HepG2 (cell line): Measurements from ENCODE around the gene MBD3. TPM values are rescaled to one million over a fixed set of nuclear protein-coding genes. Genes with fewer than 3 reads are reported as not detected.

Experiments used
- DMAP1 ChIP-seq: IDR thresholded peaks from 2 replicates; pipeline ENCODE4 v1.6.1; 2016
- EEA1 ChIP-seq: sonication (generic); formaldehyde crosslinking; IDR thresholded peaks from 2 replicates; pipeline ENCODE4 v1.5.1; 2020; ENCODE audit warnings: mild to moderate bottlenecking, missing genetic modification reagents, borderline replicate concordance
- GTF3A ChIP-seq: sonication (generic); formaldehyde crosslinking; conservative IDR thresholded peaks from 2 replicates; pipeline ENCODE4 v1.4.0; 2020; ENCODE audit warnings: mild to moderate bottlenecking, missing genetic modification reagents
- IRX3 ChIP-seq: sonication (generic); formaldehyde crosslinking; IDR thresholded peaks from 2 replicates; pipeline ENCODE4 v1.8.1; 2023; ENCODE audit warnings: mild to moderate bottlenecking, low read depth, missing genetic modification reagents, borderline replicate concordance
- KLF11 ChIP-seq: IDR thresholded peaks from 2 replicates; pipeline ENCODE4 v1.6.1; 2016; ENCODE audit warnings: missing compliant biosample characterization
- LRRFIP1 ChIP-seq: sonication (generic); formaldehyde crosslinking; conservative IDR thresholded peaks from 2 replicates; pipeline ENCODE4 v1.4.0; 2020; ENCODE audit warnings: missing genetic modification reagents
- STAG1 ChIP-seq: sonication (generic); formaldehyde crosslinking; IDR thresholded peaks from 2 replicates; pipeline ENCODE4 v1.4.0; 2020; ENCODE audit warnings: missing genetic modification reagents
- TCF7 ChIP-seq: sonication (generic); IDR thresholded peaks from 2 replicates; pipeline ENCODE4 v1.6.1; 2016; ENCODE audit warnings: antibody characterized with exemption, low read depth
- TRIM24 ChIP-seq: sonication (generic); formaldehyde crosslinking; IDR thresholded peaks from 2 replicates; pipeline ENCODE4 v1.8.0; 2022; ENCODE audit warnings: mild to moderate bottlenecking, missing genetic modification reagents
- ZNF121 ChIP-seq: sonication (generic); formaldehyde crosslinking; IDR thresholded peaks from 2 replicates; pipeline ENCODE4 v1.5.0; 2020; ENCODE audit warnings: mild to moderate bottlenecking, missing genetic modification reagents
- ZNF224 ChIP-seq: sonication (generic); formaldehyde crosslinking; IDR thresholded peaks from 2 replicates; pipeline ENCODE4 v1.5.0; 2020; ENCODE audit warnings: mild to moderate bottlenecking, missing genetic modification reagents
- ZNF552 ChIP-seq: sonication (generic); formaldehyde crosslinking; IDR thresholded peaks from 2 replicates; pipeline ENCODE4 v1.9.0; 2022; ENCODE audit warnings: missing genetic modification reagents, mild to moderate bottlenecking, borderline replicate concordance
- ZNF629 ChIP-seq: sonication (generic); formaldehyde crosslinking; conservative IDR thresholded peaks from 2 replicates; pipeline ENCODE4 v1.5.0; 2020; ENCODE audit warnings: missing genetic modification reagents
- ZNF660 ChIP-seq: sonication (generic); formaldehyde crosslinking; IDR thresholded peaks from 2 replicates; pipeline ENCODE4 v1.5.1; 2020; ENCODE audit warnings: mild to moderate bottlenecking, low read depth, missing genetic modification reagents, borderline replicate concordance
- ZNF678 ChIP-seq: sonication (generic); formaldehyde crosslinking; IDR thresholded peaks from 2 replicates; pipeline ENCODE4 v1.4.0; 2020; ENCODE audit warnings: mild to moderate bottlenecking, missing genetic modification reagents
- ZNF776 ChIP-seq: sonication (generic); formaldehyde crosslinking; IDR thresholded peaks from 2 replicates; pipeline ENCODE4 v1.4.0; 2020; ENCODE audit warnings: mild to moderate bottlenecking, missing genetic modification reagents
- polyA plus RNA-seq, 8 experiments: library from polyadenylated mRNA; depleted of rRNA in 3 of 8; stranded (reverse) in 7 of 8; unstranded in 1 of 8; fragments of >200 nt; fragmentation: Illumina TruSeq in 4 of 8; extraction: Trizol in 4 of 8; gene quantifications; 2 replicates each; pipeline versions ENCODE4 v1.2.1 to v1.2.3, GENCODE V29; 2011 to 2016; ENCODE audit warnings: low read depth in 4 of 8, missing spikeins in 1 of 8, mixed read lengths in 1 of 8; ENCODE audit not compliant: insufficient read depth in 1 of 8
- total RNA-seq, 5 experiments: library from RNA; depleted of rRNA; stranded (reverse); fragments of >200 nt; fragmentation: Illumina TruSeq; extraction: Trizol; gene quantifications; 2 replicates each; pipeline ENCODE4 v1.2.3, GENCODE V29; 2016; ENCODE audit warnings: low read depth in 1 of 5
- TF ChIP-seq, protein P1 (sequence below): fragments of 450-650 bp; IDR thresholded peaks from 2 replicates; pipeline ENCODE4 v1.6.1; 2017; ENCODE audit warnings: mild to moderate bottlenecking
- TF ChIP-seq, protein P2 (sequence below): sonication (generic); formaldehyde crosslinking; IDR thresholded peaks from 2 replicates; pipeline ENCODE4 v1.4.0; 2020; ENCODE audit warnings: mild to moderate bottlenecking, missing genetic modification reagents
- TF ChIP-seq, protein P3 (sequence below): sonication (generic); formaldehyde crosslinking; IDR thresholded peaks from 2 replicates; pipeline ENCODE4 v1.5.1; 2020; ENCODE audit warnings: mild to moderate bottlenecking, missing genetic modification reagents
- TF ChIP-seq, protein P4 (sequence below): sonication (generic); formaldehyde crosslinking; IDR thresholded peaks from 2 replicates; pipeline ENCODE4 v1.4.0; 2020; ENCODE audit warnings: mild to moderate bottlenecking, missing genetic modification reagents

Gene MBD3
- total and polyA plus RNA-seq, 2 of the 13 experiments (the other 11 are each of a cell fraction or from before 2014, with no cell fraction given), result 21.2 to 76.9 TPM

DNA sequence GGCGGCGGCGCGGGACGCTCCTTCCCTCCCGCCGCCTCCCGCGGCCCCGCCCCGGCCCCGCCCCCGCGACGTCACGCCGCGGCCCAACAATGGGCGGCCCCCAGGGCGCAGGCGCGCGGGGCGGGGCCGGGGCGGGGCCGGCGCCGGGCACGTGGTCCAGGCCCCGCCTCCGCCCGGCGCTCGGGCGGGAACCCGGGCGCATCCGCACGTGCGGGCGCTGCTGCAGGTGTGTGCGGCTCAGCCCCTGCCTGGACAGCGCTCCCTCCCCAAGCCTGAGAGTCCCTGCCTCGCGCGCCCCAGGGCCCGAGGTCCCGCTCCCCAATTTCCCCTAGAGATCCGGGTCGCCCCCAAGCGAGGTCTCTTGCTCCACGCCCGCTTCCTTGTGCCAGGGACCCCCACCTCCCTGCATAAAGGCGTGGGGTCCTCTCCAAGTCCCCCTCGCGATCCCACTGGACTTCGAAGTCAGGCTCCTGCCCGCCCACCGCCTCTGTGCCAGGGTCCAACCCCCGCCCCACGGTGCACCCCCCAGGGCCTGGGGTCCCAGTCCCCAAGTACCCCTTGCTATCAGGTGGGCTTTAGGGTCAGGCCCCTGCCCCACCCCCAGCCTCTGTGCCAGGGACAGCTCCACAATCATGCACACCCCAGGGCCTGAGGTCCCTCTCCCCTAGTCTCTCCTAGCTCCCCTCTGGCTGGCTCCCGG lies 24.2 kb downstream of the MBD3 start, which contains the start of gene MEX3D (continued):
- TF ChIP-seq, protein P1, sequence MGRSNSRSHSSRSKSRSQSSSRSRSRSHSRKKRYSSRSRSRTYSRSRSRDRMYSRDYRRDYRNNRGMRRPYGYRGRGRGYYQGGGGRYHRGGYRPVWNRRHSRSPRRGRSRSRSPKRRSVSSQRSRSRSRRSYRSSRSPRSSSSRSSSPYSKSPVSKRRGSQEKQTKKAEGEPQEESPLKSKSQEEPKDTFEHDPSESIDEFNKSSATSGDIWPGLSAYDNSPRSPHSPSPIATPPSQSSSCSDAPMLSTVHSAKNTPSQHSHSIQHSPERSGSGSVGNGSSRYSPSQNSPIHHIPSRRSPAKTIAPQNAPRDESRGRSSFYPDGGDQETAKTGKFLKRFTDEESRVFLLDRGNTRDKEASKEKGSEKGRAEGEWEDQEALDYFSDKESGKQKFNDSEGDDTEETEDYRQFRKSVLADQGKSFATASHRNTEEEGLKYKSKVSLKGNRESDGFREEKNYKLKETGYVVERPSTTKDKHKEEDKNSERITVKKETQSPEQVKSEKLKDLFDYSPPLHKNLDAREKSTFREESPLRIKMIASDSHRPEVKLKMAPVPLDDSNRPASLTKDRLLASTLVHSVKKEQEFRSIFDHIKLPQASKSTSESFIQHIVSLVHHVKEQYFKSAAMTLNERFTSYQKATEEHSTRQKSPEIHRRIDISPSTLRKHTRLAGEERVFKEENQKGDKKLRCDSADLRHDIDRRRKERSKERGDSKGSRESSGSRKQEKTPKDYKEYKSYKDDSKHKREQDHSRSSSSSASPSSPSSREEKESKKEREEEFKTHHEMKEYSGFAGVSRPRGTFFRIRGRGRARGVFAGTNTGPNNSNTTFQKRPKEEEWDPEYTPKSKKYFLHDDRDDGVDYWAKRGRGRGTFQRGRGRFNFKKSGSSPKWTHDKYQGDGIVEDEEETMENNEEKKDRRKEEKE, result no peak
- TF ChIP-seq ZNF629 (CRISPR knock-in tag), result no peak
- TF ChIP-seq STAG1 (CRISPR knock-in tag), result no peak
- TF ChIP-seq, protein P2, sequence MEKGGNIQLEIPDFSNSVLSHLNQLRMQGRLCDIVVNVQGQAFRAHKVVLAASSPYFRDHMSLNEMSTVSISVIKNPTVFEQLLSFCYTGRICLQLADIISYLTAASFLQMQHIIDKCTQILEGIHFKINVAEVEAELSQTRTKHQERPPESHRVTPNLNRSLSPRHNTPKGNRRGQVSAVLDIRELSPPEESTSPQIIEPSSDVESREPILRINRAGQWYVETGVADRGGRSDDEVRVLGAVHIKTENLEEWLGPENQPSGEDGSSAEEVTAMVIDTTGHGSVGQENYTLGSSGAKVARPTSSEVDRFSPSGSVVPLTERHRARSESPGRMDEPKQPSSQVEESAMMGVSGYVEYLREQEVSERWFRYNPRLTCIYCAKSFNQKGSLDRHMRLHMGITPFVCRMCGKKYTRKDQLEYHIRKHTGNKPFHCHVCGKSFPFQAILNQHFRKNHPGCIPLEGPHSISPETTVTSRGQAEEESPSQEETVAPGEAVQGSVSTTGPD, result no peak
- no peak for TF ChIP-seq LRRFIP1 (CRISPR knock-in tag)
- TF ChIP-seq, protein P3, sequence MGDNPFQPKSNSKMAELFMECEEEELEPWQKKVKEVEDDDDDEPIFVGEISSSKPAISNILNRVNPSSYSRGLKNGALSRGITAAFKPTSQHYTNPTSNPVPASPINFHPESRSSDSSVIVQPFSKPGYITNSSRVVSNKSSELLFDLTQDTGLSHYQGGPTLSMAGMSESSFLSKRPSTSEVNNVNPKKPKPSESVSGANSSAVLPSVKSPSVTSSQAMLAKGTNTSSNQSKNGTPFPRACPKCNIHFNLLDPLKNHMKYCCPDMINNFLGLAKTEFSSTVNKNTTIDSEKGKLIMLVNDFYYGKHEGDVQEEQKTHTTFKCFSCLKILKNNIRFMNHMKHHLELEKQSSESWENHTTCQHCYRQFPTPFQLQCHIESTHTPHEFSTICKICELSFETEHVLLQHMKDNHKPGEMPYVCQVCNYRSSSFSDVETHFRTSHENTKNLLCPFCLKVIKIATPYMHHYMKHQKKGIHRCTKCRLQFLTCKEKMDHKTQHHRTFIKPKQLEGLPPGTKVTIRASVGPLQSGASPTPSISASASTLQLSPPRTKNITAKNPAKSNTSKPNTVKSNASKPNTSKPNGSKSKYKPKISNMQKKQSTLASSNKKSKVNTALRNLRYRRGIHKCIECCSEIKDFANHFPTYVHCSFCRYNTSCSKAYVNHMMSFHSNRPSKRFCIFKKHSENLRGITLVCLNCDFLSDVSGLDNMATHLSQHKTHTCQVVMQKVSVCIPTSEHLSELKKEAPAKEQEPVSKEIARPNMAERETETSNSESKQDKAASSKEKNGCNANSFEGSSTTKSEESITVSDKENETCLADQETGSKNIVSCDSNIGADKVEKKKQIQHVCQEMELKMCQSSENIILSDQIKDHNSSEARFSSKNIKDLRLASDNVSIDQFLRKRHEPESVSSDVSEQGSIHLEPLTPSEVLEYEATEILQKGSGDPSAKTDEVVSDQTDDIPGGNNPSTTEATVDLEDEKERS (CRISPR knock-in tag), result no peak
- TF ChIP-seq TRIM24, result no peak
- no peak for TF ChIP-seq TCF7
- TF ChIP-seq KLF11 (CRISPR knock-in tag), result no peak
- TF ChIP-seq ZNF678 (CRISPR knock-in tag), result peak; percentile 89; the same call in 1 of the 2 replicates
- TF ChIP-seq ZNF776 (CRISPR knock-in tag), result peak; percentile 87; the same call in 1 of the 2 replicates
- 0 out of 2 replicates have a peak, but pooled peaks have one; percentile 39 for TF ChIP-seq ZNF224 (CRISPR knock-in tag)
- no peak for TF ChIP-seq DMAP1 (CRISPR knock-in tag)
- TF ChIP-seq ZNF552 (CRISPR knock-in tag), result 0 out of 2 replicates have a peak, but pooled peaks have one; percentile 66
- no peak for TF ChIP-seq ZNF121 (CRISPR knock-in tag)
- no peak for TF ChIP-seq ZNF660 (CRISPR knock-in tag)
- peak; percentile 65; the same call in 1 of the 2 replicates for TF ChIP-seq IRX3 (CRISPR knock-in tag)
- peak; percentile 94 for TF ChIP-seq EEA1 (CRISPR knock-in tag)
- no peak for TF ChIP-seq GTF3A (CRISPR knock-in tag)
- TF ChIP-seq, protein P4, sequence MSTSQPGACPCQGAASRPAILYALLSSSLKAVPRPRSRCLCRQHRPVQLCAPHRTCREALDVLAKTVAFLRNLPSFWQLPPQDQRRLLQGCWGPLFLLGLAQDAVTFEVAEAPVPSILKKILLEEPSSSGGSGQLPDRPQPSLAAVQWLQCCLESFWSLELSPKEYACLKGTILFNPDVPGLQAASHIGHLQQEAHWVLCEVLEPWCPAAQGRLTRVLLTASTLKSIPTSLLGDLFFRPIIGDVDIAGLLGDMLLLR (CRISPR knock-in tag), result peak; percentile 85
